ENCODE results near the gene GINS1. TPM values are rescaled to one million over a fixed set of nuclear protein-coding genes. Genes with fewer than 3 reads are reported as not detected.

GINS1 gene
- total and polyA plus RNA-seq, 9 donors, result 0.69 to 2.7 (median 1.8) TPM; not detected in 1

- H3K27me3 ChIP-seq, result no peaks in the 10 kb centered on the region
- peaks cover 4% of the 10 kb centered on the region for H3K4me1 ChIP-seq (ENCODE audit: insufficient read depth)
- TF ChIP-seq CTCF (IDR thresholded peaks at IDR 0.05) (no peak), EP300 (IDR thresholded peaks at IDR 0.05) (no peak), POLR2A (IDR thresholded peaks at IDR 0.05) (no peak)
- no peak for DNase-seq
- intact Hi-C loops (cut with DNase I), result no loop called here
- H3K4me3 ChIP-seq, result no peak overlapping the region
- 10 to 28% (median 25%) methylated on average over 2 of the region's 2 CpGs for WGBS, 3 donors
- no peaks in the 10 kb centered on the region for H3K9me3 ChIP-seq
- H3K27ac ChIP-seq, result no peak overlapping the region
- no peaks in the 10 kb centered on the region for H3K36me3 ChIP-seq
These were observed 79.8 kb downstream of the GINS1 start for GRCh38 chr20:25487306-25487705.

GRCh38 chr20:25487975-25488374 lies 80.5 kb downstream of the GINS1 start:
- TF ChIP-seq POLR2A (IDR thresholded peaks at IDR 0.05) (no peak), CTCF (IDR thresholded peaks at IDR 0.05) (no peak), EP300 (IDR thresholded peaks at IDR 0.05) (no peak)
- Histone ChIP-seq H3K4me1 (ENCODE audit: insufficient read depth) (peaks cover 4% of the 10 kb centered on the region), H3K9me3 (no peaks in the 10 kb centered on the region), H3K27ac (no peak overlapping the region), H3K27me3 (no peaks in the 10 kb centered on the region), H3K36me3 (no peaks in the 10 kb centered on the region), H3K4me3 (no peak overlapping the region)
- peak in 1 of 5 donors; percentile 10 for DNase-seq
- intact Hi-C loops (cut with DNase I), result no loop called here
- WGBS, 3 donors, result 95 to 98% (median 96%) methylated on average over 11 of the region's 11 CpGs

- Histone ChIP-seq H3K9me3 (no peaks in the 10 kb centered on the region), H3K4me3 (no peak overlapping the region), H3K27me3 (no peaks in the 10 kb centered on the region), H3K27ac (no peak overlapping the region), H3K36me3 (no peaks in the 10 kb centered on the region), H3K4me1 (ENCODE audit: insufficient read depth) (peaks cover 4% of the 10 kb centered on the region)
- TF ChIP-seq CTCF (IDR thresholded peaks at IDR 0.05) (no peak), EP300 (IDR thresholded peaks at IDR 0.05) (no peak), POLR2A (IDR thresholded peaks at IDR 0.05) (no peak)
- intact Hi-C loops (cut with DNase I), result no loop called here
- peak in 1 of 5 donors; percentile 12 for DNase-seq
- WGBS, 3 donors, result 90 to 97% (median 94%) methylated on average over 15 of the region's 15 CpGs
These were observed 81.9 kb downstream of the GINS1 start for GRCh38 chr20:25489221-25489871.

- H3K36me3 ChIP-seq, result no peaks in the 10 kb centered on the region
- H3K9me3 ChIP-seq, result no peaks in the 10 kb centered on the region
- no peak overlapping the region for H3K27ac ChIP-seq
- 89 to 93% (median 90%) methylated on average over 15 of the region's 15 CpGs for WGBS, 3 donors
- H3K4me1 ChIP-seq (ENCODE audit: insufficient read depth), result peaks cover 4% of the 10 kb centered on the region
- no peak for TF ChIP-seq EP300 (IDR thresholded peaks at IDR 0.05)
- TF ChIP-seq POLR2A (IDR thresholded peaks at IDR 0.05), result no peak
- no peak for TF ChIP-seq CTCF (IDR thresholded peaks at IDR 0.05)
- intact Hi-C loops (cut with DNase I), result no loop called here
- H3K27me3 ChIP-seq, result no peaks in the 10 kb centered on the region
- no peak overlapping the region for H3K4me3 ChIP-seq
- peak in 2 of 5 donors; percentile 10 to 21 for DNase-seq
These were observed 83.4 kb downstream of the GINS1 start for GRCh38 chr20:25490656-25491445.

Data from ovary (tissue), 9 donors.